Measurements from ENCODE around the gene SMAD6.

DNA sequence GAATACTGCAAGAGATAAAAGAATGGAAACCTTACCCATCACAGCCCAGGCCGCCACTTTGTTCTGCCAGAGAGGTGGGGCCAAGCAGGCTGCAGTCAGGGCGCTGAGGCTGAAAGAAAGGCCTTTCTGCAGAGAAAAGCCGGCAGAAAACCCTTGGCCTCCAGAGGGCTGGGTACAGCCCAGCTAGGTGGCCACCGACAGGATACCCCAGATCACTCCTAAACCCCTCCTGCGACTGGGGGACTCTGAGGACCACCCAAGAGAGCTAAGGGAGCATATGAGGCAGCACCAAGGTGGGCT lies 69.3 kb downstream of the SMAD6 start:
- no peak for TF ChIP-seq GATA3 (IDR thresholded peaks at IDR 0.05; ENCODE audit: low read depth, low read length)
- no peak for TF ChIP-seq GATA2 (IDR thresholded peaks at IDR 0.05; ENCODE audit: low read depth, low read length)
